NCI-H1417 treated with DMSO at 0.1 percent for 48 hours (cell line): ENCODE measurements around the gene SYNDIG1L.

ENCODE experiments used
- DNase-seq: peaks from one replicate; lab custom pipeline; 2025; lab: John Stamatoyannopoulos, UW

The SYNDIG1L gene

DNA sequence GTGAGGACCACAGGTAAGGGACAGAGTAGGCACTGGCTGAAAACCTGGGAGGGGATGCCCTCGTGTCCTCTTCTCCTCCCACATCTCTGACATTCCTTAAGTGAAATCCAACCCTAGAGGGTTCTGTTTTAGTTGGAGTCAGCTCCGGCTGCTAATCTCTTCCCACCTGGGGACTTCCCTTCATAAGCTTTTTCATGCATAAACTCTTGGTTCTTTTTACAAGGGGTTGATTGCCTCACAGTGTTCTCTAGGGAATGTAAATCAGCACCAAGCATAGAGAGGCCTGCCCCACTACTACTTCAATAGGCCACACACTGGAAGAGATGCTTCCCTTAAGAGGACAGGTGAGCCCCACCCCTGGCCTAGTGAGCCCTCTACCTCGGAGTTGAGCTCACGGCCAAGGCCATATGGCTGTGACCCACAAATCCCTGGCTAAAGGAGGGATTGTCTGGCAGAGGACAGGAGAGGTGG lies 3.2 kb upstream of the SYNDIG1L start:
- no peak for DNase-seq

DNA sequence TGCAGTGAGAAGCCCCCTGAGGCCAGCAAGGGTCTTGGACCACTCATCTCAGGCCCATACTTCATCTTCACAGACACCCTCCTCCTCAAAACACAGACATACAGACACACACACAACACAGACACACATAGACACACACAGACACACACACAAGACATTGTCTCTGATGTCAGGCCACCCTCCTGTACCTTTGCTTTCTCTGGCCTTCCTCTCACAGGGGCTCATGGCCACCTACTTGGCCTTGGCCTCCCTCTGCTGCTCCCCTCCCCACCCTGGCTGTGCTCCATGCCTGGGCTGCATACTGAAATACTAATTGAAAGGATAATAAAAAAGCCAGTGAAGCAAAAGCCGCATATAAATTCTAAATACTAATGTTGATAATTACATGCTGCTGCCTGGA lies 1.6 kb upstream of the SYNDIG1L start:
- DNase-seq, result no peak

DNA sequence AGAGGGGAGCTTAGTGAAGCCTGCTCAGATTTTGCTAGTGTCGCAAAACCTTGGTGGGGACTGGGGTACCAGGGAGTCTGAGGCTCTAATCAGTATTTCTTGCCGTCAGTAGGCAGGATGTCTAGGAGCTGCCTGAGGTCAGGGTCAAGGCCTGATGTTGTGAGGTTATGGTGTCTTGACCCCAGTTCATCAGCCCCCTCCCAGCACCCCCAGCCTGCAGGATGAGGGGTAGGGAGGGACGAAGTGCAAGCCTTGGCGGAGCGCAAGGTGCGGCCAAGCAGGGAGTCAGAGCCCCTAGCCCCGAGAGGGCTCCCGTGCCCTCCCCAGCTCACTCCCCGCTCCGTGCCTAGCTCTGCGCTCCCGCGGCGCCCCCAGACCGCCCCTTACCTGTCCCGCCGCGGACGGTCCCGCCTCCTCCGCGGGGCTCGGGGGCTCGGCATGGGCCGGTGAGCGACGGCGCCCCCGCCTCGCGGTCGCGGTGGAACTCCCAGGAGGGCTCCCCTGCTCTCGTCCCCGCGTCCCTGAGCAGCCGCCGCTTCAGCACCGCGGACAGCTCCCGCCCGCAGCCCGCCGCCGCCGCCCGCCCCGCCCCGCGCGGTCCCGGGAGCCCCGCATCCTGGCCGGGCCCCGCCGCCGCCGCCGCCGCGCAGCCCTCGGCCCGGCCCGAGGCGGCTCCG lies 347 bp downstream of the SYNDIG1L start:
- DNase-seq, result no peak

DNA sequence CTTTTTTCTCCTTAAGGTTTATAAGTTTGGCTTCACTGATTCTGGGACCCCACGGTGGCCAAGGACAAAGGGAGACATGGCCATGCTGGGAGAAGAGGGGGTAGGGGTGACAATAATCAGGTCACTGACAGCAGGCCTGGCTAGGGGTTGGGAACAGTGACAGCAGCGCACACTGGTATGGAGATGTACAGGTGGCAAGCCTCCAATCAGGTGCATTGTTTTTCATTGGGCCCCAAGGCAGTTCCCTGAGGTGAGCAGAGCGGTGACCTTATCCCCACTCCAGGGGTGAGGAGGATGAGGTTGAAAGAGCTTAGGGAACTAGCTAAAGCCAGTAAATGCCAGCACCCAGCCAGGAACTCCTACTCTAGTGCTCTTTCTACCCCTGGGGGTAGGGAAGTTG lies 1.4 kb downstream of the SYNDIG1L start:
- DNase-seq, result no peak

DNA sequence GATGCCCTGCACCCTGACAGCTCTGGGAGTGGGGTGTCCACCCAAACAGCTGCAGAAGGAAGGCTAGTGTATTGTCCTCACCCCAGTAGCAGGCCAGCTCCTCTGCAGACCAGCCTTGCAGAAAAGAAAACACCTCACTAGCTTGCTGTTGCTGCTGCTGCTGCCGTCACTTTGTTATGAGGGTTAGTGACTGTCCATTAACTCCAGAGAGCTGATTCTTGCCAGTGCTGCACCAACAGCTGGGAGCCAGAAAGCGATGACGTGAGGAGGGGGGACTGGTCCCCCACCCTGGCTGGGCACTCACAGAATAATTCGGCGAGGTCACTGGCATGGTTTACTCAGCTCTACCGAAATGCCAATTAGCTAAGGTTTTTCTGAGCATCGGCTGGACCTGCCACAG lies 2.8 kb downstream of the SYNDIG1L start:
- no peak for DNase-seq

DNA sequence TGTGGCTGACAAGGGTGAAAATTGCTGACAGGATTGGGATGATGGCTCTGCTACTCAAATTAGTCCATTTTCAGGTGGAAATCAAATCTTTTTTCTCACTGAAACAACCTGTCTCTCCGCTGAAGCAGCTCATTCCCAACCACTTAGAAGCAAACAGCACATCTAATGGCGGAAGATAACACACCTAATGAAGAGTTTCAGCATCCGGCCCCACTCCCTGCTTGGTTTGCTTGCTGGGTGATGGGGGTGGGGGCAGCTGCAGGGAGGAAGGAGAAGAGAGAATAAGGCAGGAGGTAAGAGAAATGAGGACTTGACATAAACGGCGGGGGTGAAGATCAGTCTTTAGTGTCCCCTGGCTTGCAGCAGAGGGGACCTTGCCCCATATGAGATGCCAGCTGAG lies 4.0 kb downstream of the SYNDIG1L start:
- DNase-seq, result no peak

DNA sequence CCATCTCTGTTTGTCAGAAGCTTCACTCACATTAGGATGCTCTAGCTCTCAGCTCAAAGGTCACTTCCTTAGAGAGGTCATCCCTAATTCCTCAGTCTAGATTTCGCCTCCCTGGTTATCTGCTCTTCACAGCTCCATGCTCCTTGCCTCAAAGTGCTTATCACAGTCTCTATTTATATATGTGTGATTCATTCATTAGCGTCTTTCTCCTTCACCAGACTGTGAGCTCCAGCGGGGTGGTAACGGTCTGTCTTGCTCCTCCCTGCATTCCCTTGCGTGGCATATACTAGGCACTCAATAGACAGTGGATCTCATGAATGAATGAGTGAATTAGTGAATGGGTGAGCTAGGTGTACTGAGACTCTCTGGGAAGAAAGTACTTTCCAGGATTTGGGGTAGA lies 6.9 kb downstream of the SYNDIG1L start:
- no peak for DNase-seq

DNA sequence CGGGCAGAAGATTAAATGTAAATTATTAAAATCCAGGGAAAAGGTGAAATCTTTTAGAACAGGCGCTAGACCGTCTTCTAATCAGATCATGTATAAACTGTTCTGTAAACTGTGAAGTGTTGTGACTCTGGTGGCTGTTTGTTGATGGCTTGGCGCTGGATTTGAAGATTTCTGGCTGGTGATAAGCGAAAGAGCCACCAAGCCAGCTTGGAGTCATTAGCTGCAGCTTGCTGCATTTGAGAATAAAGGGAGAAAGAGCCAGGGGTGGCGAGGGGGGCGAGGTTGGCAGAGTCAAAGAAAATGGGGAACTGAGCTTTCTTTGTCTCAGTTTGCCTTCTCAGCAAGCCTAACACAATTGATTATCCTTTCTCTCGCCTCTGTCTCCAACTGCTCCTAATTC lies 8.0 kb downstream of the SYNDIG1L start:
- no peak for DNase-seq

DNA sequence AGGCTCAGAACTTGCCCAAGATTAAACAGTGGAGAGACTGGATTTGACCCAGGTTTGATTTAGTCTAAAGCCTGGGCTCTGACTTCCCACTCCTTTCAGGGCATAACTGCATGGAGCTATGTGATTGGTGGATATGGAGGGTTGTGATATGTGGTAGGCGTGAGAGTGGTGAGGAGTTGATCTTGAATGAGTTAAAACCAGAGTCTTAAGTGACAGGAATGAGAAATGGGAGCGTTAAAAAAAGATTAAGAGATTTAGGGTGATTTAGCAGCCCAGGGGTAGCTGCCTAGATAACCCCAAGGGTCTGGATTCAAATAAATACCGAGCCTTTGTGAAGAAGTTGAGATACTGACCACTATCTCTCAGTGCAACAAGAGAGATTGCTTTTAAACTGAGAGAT lies 8.4 kb downstream of the SYNDIG1L start:
- no peak for DNase-seq

DNA sequence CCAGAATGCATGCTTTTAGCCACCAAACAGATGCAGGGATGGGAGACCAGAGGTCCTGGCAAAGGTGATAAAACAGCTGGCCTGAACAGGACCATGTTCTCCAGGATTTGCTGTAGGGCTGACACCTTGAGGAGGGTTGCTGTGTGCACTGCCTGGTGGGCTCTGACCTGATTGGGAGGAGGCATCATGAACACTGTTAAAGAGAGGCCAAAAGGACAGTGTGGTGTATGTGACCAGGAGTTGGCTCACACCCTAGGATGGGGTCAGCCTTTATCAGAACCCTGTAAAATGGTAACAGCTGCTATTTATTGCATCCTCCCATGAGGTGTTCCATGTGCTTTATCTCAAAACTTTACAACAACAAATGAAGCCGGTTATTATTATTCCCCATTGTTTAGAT lies 8.8 kb downstream of the SYNDIG1L start:
- DNase-seq, result no peak

DNA sequence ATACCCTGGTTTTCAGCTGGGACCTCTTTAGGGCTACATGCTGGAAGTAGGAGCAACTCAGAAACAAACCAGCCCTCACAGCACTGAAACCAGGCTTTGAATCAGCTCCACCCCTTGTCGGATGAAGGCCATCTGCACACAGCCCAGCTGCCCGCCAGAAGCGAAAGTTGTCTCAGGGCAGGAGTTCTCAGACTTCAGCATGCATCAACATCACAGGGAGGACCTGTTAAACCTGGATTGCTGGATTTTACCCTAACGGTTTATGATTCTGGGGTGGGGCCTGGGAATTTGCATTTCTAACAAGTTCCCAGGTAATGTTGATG lies 10.9 kb downstream of the SYNDIG1L start:
- no peak for DNase-seq

DNA sequence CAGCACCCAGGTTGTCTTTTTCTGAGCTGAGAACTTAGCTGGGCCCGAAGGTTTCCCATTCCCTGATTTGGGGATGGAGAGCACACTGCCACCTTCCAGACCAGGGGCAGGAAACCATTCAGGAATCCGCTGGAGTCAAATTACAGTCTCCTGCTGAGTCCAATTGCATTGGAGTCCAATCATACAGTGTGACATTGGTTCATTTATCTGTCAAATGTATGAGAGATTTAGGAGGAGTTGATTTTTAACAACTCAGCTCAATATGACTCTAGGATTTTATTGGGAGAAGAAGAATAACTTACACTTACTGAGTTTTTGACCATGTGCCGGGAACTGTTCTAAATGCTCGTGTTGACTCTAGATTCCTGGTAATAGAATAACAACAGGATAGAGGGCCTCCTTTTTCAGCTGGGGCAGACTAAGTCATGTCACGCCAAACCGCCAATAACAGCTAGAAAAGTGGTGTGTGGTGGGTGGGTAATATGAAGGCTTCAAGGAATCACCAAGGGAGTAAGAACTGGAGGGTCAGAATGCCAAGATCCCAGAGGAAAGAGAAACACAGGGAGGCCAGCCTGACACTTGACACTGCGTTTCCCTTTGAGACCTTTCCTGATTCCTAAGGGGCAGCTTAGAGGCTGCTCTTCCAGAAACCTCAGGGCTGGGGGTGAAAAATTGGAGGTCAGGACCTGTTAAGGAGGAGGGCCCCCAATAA lies 11.5 kb downstream of the SYNDIG1L start:
- no peak for DNase-seq

DNA sequence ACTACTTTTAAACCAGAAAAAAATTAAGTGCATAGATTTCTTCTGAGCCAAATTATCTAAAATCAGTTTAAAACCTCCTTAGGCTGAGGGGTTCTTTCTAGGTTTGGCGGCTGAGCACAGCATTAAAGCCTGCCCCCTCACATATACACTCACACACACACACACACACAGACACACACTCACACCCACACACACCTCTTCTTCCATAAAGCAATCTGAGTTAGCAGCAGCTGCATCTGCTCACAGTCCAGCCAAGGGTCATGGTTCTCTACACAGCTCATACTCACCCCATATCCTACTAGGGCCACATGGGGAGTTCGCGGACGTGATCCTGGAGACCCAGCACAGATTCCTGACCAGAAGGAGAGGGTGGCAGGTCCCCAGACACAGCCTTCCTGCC lies 12.4 kb downstream of the SYNDIG1L start:
- no peak for DNase-seq

DNA sequence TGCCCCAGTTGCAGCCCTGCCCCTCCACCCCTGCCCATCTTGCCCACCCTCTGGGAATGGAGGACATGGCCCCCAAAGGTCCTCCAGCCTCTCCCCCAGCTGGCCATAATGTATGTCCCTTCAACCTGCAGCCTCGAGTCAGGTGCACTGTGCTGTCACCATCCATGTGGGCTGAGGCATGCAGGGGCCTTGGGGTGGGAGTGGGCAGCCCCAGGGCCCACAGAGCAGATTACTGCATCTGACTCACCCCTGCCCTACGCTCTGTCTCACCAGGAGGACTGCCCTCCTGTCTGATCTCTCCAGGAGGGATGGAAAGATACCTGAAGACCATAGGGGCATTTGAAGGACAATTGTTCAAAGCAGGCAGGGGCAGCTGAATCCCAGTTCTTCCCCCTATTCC lies 13.3 kb downstream of the SYNDIG1L start:
- no peak for DNase-seq

DNA sequence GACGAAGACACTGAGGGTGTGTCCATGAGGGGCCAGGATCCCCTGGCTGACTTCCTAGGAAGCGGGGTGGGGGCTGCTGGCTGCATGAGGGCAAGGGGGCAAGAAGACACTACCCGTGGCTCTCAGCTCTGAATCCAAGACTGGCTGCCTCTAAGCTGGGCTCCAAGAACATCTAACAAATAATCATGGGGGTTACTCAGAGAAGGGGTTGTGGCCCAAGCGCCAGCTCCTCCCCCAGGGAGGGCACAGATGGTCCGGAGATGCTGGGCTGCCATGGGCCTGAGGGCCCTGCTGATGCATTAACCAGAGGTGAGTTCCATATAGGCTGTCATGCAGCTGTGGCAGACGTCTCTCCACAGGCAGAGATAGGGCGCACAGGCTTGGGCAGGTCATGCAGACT lies 14.3 kb downstream of the SYNDIG1L start:
- DNase-seq, result no peak

DNA sequence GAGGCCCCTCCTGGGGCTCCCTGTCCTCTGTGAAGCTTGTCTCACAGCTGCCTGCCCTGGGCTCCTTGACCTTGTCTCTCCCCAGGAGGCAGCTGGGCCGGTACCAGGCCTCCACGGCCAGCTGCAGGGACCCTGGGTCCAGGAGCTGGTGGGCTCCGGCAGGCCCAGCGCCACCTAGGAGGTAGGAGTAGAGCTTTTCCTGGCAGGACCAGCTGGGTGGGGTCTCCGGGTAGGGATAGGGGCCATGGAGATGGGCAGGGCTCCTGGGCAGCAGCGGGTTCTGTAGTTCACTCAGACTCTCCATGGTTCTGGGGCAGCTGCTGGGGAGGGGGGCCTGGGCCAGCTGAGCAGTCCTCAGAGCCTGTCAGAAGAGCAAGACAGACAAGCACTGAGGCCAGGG lies 16.6 kb downstream of the SYNDIG1L start:
- no peak for DNase-seq

DNA sequence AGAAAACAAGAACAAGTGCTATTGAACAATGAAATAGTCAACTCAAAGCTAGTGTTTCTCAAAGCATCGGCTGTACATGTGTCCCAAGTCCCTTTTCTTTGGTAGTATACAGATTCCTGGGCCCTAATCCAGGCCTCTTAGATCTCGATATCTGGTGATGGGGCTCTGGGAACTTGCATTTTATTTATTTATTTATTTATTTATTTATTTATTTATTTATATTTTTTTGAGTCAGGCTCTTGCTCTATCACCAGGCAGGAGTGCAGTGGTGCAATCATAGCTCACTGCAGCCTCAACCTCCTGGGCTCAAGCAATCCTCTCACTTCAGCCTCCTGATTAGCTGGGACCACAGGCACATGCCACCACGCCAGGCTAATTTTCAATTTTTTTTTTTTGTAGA lies 17.1 kb downstream of the SYNDIG1L start:
- DNase-seq, result no peak

DNA sequence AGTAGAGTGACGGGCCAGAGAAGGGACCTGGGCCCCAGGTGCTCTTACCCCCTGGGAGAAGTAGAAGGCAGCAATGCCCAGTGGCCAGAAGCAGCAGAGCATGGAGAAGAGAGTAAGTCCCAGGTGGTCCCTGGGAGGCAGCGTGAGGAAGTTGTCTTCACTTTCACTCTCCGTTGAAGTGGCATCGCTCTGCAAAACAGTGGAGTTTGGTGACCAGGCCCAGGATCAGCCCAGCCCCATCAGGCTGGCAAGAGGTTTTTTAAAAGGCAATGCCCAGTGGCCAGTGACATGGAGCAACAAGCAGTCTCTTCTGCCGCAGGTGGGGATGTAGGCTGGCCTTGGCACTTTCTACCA lies 18.2 kb downstream of the SYNDIG1L start:
- DNase-seq, result no peak

DNA sequence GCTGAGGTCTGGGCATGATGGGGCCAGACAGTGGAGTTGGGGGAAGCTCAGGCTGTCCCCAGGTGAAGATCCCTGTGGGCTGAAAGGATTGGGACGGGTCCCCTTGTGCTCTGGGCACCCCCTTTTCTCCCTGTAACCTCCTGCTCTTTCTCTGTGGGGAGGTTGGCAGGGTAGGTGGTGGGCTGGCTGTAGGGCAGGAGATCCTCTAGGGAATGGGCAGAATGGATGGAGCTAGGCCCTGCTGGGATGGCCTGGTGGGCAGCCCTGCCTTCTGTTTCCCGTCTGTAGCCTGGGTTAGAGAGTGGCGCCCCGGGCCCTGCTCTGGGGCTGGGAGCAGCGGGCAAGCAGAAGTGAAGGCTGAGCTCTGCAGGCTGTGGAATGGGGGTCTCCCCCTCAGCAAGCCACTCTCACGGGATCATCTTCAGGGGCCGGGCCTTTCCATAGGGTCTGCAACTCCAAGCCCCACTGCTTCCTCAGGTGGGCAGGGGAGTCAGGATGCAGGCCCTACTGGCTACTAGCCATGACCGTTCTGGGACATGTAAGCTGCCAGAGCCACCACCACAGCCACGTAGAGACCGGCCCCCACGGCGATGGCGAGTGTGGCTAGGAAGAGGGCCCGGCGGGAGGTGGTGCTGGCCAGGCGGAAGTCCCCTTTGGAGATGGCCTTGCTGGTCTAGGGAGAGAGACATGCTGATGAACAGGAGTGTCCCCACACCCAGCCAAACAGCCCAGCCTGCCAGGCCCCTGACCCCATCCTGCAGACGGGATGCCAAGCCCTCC lies 18.8 kb downstream of the SYNDIG1L start:
- DNase-seq, result no peak

DNA sequence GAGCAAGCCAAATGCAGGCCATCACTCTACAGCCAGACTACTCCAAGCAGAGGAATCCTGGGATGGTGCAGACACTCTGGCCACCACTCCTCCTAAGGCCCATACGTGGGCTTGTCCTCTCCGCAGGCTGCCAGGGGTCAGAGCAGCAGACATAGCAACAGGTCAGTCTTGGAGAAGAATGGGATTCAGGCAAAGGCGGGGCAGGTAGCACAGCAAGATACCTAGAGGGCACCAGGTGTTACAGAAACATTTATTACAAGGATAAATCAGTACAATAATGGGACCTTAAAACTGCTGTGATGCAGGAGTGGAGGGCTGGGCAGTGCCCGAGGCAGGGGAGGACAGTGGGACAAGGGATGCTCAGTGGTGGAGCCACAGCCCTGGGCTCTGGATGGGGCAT lies 20.3 kb downstream of the SYNDIG1L start:
- no peak for DNase-seq

DNA sequence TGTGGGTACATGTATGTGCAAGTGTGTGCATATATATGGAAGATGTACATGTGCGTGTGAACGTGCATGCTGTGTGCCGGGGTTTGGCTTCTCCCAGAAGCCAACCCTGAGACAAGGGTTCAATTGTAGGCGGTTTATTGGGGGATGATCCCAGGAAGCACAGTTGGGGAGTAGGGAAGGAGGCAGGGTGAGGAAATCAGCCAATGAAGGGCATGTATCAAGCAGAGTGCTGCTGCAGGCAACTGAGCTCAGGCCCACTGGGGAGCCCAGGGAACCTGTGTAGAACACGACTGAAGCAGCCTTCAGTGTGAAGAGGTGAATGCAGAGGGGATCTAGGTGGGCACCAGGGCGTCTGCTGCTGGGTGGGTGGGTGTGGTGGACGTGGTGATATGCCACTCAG lies 21.6 kb downstream of the SYNDIG1L start:
- DNase-seq, result no peak

DNA sequence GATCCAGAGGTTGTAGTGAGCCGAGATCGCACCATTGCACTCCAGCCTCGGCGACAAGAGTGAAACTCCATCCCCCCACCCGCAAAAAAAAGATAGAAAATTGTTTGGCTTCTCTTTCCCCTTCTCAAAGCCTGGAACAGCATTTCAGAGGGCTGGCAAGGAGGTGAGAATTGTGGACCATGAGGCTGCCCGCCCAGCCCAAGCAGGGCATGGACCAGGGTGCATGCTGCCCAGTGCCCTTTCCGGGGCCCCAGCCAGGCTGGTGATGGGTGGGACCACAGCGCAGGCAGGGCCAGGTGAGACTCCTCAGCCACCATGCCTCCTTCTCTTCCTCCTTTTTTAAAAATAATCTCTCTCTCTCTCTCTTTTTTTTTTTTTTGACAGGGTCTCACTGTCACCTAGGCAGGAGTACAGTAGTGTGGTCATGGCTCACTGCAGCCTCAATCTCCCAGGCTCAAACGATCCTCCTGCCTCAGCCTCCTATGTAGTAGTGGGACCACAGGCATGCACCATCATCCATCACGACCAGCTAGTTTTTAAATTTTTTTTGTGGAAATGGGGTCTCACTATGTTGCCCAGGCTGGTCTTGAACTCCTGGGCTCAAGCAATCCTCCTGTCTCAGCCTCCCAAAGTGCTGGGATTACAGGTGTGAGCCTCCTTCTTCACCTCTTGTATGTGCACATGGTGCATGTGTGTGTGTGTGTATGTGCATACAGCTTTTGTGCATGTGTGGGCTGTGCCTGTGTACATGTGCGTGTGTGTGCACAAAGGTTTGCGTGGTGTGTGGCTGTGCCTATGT lies 22.2 kb downstream of the SYNDIG1L start:
- no peak for DNase-seq
